Measurements from ENCODE around the gene IMMP2L.

The IMMP2L gene

DNA sequence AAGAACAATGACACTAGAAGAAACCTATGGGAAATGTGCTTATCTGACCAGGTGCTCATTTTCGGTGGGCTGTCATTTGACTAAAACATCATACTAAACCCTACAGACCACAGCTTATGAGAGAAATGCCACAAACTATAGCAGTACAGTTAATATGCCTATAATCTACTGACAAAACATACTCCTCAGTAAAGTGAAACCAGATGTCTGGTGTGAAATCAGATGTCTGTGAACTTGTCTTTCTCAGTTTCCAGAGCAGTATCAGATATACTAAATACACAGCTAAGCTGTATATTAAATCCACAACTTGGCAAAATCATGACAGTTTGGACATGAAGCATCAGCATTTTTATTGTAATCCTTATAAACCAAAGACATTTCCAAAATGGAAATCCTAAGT lies 3.3 kb downstream of the IMMP2L start:
- DNase-seq (ENCODE audit: low spot score): no peak

- DNase-seq (ENCODE audit: low spot score): no peak
These were observed 5.3 kb downstream of the IMMP2L start for GRCh38 chr7:111556977-111557376.

GRCh38 chr7:111554086-111554485 lies 8.2 kb downstream of the IMMP2L start:
- DNase-seq (ENCODE audit: low spot score): no peak

DNA sequence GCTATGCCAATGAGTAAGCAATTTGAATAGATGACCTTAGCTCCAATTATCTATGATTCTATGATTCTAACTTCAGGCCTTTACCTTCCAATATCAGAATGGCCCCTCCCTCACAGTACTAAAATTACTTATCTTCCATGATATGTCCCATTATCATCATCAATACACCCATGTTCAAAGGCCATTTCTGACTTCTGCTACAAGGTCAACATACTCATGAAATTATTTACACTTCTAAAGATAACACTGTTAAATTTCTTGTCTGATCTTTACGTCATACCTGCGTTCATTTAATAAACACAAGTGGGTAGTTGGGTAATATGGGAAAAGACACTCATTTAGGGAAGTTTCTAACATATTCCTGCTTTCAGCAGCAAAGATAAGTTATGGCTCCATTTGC lies 21.2 kb downstream of the IMMP2L start:
- no peak for DNase-seq (ENCODE audit: low spot score)

GRCh38 chr7:111540199-111540815 lies 22.0 kb downstream of the IMMP2L start:
- no peak for DNase-seq (ENCODE audit: low spot score)

GRCh38 chr7:111537134-111537533 lies 25.2 kb downstream of the IMMP2L start:
- no peak for DNase-seq (ENCODE audit: low spot score)

- DNase-seq (ENCODE audit: low spot score): no peak
These were observed 27.0 kb downstream of the IMMP2L start for GRCh38 chr7:111535142-111535870.

- DNase-seq (ENCODE audit: low spot score): no peak
These were observed 29.7 kb downstream of the IMMP2L start for GRCh38 chr7:111532625-111533024.

DNA sequence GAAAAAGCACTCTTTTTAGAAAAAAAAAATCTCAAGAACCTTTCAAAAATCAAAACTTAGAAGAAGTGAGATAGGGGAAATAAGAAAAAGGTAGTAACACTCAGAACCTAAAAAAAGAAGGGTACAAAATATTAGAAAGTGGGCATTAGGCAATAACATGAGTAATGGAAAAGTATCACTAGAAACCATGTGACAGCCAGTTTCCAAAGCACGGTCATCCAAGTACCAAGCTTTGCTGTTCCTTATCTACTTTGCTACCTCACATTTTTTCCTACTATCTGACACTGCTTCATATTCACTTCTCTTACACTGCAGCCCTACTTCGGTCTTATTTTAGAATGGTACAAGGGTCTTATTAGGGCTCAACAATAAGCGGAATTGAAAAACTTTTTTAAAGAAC lies 30.3 kb downstream of the IMMP2L start:
- no peak for DNase-seq (ENCODE audit: low spot score)

GRCh38 chr7:111530356-111530668 lies 32.0 kb downstream of the IMMP2L start:
- DNase-seq (ENCODE audit: low spot score): no peak

DNA sequence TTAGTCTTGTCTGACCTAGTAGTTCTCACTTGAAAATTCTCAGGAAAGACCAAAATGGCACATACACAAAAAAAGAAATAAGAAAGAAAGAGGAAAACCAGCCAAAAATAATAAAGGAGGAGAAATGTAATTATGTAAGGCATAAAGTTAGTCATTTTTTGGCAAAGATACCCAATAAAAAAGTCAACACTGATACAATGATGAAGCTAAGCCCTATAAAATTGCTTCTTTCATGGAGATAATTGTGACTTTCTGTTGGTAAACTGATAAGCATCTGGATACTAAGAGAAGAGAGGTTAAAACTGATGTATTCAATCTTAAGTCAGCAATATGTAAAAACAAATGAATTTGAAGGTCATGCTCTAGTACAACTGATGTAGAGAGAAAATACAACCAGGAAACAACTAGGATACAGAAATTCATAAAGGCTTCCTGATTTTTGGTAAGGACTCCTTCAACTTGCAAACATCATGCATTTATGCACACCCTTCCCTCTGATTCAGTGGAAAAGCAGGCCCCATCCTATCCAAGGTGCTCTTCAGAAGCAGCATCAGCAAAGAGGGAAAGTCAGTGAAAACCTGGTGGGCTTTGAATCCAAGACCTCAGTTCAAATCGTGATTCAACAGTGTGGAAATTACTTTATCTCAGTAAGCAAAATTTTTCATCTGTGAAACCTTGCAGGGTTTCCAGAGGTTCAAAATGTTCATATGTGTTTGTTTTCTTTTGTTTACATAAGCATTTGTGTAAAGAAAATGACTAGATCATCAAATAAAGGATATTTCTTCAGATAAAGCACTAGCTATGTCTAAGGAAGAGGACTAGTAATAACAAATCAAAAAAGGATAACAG lies 32.6 kb downstream of the IMMP2L start:
- DNase-seq (ENCODE audit: low spot score): no peak

GRCh38 chr7:111528331-111528730 lies 34.0 kb downstream of the IMMP2L start:
- no peak for DNase-seq (ENCODE audit: low spot score)

- no peak for DNase-seq (ENCODE audit: low spot score)
These were observed 34.7 kb downstream of the IMMP2L start for GRCh38 chr7:111527545-111527944.

GRCh38 chr7:111525100-111525499 lies 37.2 kb downstream of the IMMP2L start:
- DNase-seq (ENCODE audit: low spot score): no peak

DNA sequence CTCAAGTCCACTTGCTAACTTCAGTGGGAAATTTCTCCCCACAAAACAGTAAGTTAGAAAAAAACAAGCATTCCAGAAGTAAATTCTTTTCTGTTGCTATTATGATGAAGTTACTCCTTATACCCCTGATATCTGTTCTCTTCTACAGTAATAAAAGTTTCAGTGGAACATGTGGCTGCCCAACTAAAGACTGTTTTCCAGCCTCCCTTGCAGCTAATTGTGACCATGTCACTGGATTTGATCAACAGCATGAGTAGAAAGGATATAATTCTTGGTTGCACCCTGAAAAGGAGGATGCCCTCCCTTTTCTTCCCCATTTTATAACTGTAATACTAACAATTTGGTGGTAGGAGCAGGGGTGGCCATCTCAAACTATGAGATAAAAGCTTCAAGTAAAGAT lies 40.6 kb downstream of the IMMP2L start:
- DNase-seq (ENCODE audit: low spot score): no peak

DNA sequence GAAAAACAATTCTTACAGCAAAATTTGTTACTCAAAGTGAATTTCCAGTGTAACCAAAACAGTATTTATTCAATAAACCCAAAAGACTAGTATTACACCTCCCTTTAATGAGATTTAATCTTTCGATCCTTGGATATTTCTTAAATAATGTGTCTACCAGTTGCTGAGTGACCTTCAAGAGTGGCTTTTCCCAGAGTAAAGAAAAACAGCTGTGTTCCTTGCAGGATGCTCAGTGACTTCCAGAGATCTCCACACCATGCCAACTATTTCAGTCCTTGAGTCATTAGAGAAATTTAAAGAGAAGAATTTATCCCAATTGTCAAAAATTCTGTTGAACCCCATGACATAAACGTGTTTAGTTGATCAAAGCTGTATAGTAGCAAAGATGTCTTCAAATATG lies 44.0 kb downstream of the IMMP2L start:
- no peak for DNase-seq (ENCODE audit: low spot score)

- no peak for DNase-seq (ENCODE audit: low spot score)
These were observed 44.7 kb downstream of the IMMP2L start for GRCh38 chr7:111517549-111517951.

DNA sequence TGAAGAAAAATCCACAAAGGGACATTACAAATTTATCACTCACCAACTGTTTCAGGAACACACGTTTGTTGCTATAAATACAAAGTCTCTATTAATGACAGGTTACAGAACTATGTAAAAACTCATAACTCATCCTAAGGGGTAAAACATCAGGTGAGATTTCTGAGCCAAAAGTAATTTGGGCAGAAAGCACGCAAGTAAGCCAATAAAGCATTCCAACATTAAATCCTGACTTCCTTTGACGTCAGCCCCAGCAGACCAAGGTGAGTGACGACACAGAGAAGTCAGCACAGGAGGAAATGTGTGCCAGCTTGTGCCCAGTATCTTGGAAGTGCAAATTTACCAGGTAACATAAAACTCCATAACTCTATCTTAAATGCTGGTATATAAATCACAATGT lies 45.7 kb downstream of the IMMP2L start:
- no peak for DNase-seq (ENCODE audit: low spot score)

- DNase-seq (ENCODE audit: low spot score): no peak
These were observed 48.7 kb downstream of the IMMP2L start for GRCh38 chr7:111513566-111513965.

DNA sequence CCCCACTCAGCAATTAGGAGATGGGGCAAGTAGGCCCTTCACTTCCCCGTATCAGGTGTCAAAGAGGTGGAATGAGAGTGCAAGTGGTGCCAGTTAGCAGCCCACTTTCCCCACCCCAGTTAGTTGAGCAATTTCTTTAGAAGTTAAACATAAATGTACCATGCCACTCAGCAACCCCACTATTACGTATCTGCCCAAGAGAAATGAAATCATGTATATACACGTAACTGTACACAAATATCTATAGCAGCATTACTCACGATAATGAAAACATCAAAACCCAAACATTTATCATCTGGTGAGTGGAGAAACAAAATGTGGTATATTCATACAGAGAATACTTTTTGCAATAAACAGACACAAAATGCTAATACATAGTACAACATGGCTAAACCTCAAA lies 50.4 kb downstream of the IMMP2L start:
- no peak for DNase-seq (ENCODE audit: low spot score)

- no peak for DNase-seq (ENCODE audit: low spot score)
These were observed 51.5 kb downstream of the IMMP2L start for GRCh38 chr7:111510584-111511378.

- DNase-seq (ENCODE audit: low spot score): no peak
These were observed 52.2 kb downstream of the IMMP2L start for GRCh38 chr7:111510062-111510461.

Measured in AG08396 (cell line).